Loucy (cell line): ENCODE data around the gene AVL9.

Experiments
- CTCF ChIP-seq: fragments of 200-600 bp; sonication (generic); conservative IDR thresholded peaks from 2 replicates; pipeline ENCODE4 v1.5.1; 2014; ENCODE audit warnings: mild to moderate bottlenecking, antibody characterized with exemption, low read length
- EZH2phosphoT487 ChIP-seq: fragments of 200-600 bp; IDR thresholded peaks from 2 replicates; pipeline ENCODE4 v1.6.1; 2018; ENCODE audit warnings: antibody characterized with exemption, mild to moderate bottlenecking, moderate library complexity, borderline replicate concordance

GRCh38 chr7:32618987-32619386 is 123.7 kb downstream of the AVL9 start:
- TF ChIP-seq CTCF (no peak), EZH2phosphoT487 (no peak)
